Fibroblast of lung (primary cell): Measurements from ENCODE around the gene FAM184B. TPM values are rescaled to one million over a fixed set of nuclear protein-coding genes. Genes with fewer than 3 reads are reported as not detected.

Experiments
- DNase-seq, 2 donors: peaks; one replicate each; pipeline versions ENCODE4 v3.0.0 to v3.0.0-alpha.2; 2010; ENCODE audit warnings: low read depth in 2 of 2
- H2AFZ ChIP-seq: 2 replicates; pipeline ENCODE4 v1.5.1; 2012; ENCODE audit warnings: low read length, control low read depth, inconsistent platforms
- H3K27ac ChIP-seq: 2 replicates; pipeline ENCODE4 v1.5.1; 2011; ENCODE audit warnings: low read length, control low read depth; ENCODE audit not compliant: insufficient read depth
- H3K27me3 ChIP-seq: 2 replicates; pipeline ENCODE4 v1.5.1; 2011; ENCODE audit warnings: mild to moderate bottlenecking, low read length; ENCODE audit not compliant: control insufficient read depth, insufficient read depth
- H3K36me3 ChIP-seq: 2 replicates; pipeline ENCODE4 v1.5.1; 2011; ENCODE audit warnings: low read length; ENCODE audit not compliant: control insufficient read depth, insufficient read depth
- H3K4me1 ChIP-seq: 2 replicates; pipeline ENCODE4 v1.5.1; 2011; ENCODE audit warnings: low read length; ENCODE audit not compliant: control insufficient read depth, insufficient read depth; ENCODE audit errors: extremely low read depth
- H3K4me2 ChIP-seq: 2 replicates; pipeline ENCODE4 v1.5.1; 2011; ENCODE audit warnings: low read length, control low read depth; ENCODE audit not compliant: insufficient read depth; ENCODE audit errors: extremely low read depth
- H3K4me3 ChIP-seq, 4 experiments: fragments of 200-600 bp in 1 of 4; sonication (generic) in 1 of 4; replicated peaks in 1 of 4; 2 replicates each; pipeline ENCODE4 v1.5.1; 2011 to 2016; ENCODE audit warnings: low read length in 4 of 4, low read depth in 3 of 4, mild to moderate bottlenecking in 3 of 4, control low read depth in 2 of 4, inconsistent platforms in 1 of 4, mixed read lengths in 1 of 4; ENCODE audit not compliant: insufficient read depth in 1 of 4; ENCODE audit errors: control extremely low read depth in 1 of 4
- H3K79me2 ChIP-seq: 2 replicates; pipeline ENCODE4 v1.5.1; 2012; ENCODE audit warnings: mild to moderate bottlenecking, low read length, inconsistent platforms; ENCODE audit not compliant: control insufficient read depth, insufficient read depth
- H3K9ac ChIP-seq: 2 replicates; pipeline ENCODE4 v1.5.1; 2011; ENCODE audit warnings: mild to moderate bottlenecking, low read length, control low read depth; ENCODE audit not compliant: insufficient read depth
- H3K9me3 ChIP-seq: 2 replicates; pipeline ENCODE4 v1.5.1; 2012; ENCODE audit warnings: low read depth, low read length; ENCODE audit not compliant: control insufficient read depth, insufficient read depth
- H4K20me1 ChIP-seq: 2 replicates; pipeline ENCODE4 v1.5.1; 2011; ENCODE audit warnings: low read length; ENCODE audit not compliant: control insufficient read depth, insufficient read depth; ENCODE audit errors: extremely low read depth
- EZH2 ChIP-seq: IDR thresholded peaks from 2 replicates; pipeline ENCODE4 v1.5.1; 2012; ENCODE audit warnings: low read length, control low read depth, mild to moderate bottlenecking; ENCODE audit errors: missing control alignments
- polyA plus RNA-seq, 2 donors: library from polyadenylated mRNA; depleted of rRNA in 1 of 2; stranded (reverse) in 1 of 2; unstranded in 1 of 2; fragments of >200 nt; gene quantifications; 2 replicates each; pipeline ENCODE4 v1.2.1, GENCODE V29; 2011 to 2012; ENCODE audit warnings: missing spikeins in 1 of 2
- total RNA-seq: library from RNA; depleted of rRNA; stranded (reverse); fragments of >200 nt; gene quantifications from 2 replicates; pipeline ENCODE4 v1.2.1, GENCODE V29; 2014
- TF ChIP-seq, protein P1 (sequence below), 2 donors: IDR thresholded peaks in 1 of 2; conservative IDR thresholded peaks in 1 of 2; 1 replicate in 1 of 2; 2 replicates in 1 of 2; pipeline ENCODE4 v1.5.1; 2011 to 2012; ENCODE audit warnings: low read length in 2 of 2, control low read depth in 1 of 2, inconsistent platforms in 1 of 2, low read depth in 1 of 2, mild to moderate bottlenecking in 1 of 2

Gene FAM184B
- total and polyA plus RNA-seq, 2 donors (not counting 1 experiment from before 2014, with no cell fraction given) = not detected

DNA sequence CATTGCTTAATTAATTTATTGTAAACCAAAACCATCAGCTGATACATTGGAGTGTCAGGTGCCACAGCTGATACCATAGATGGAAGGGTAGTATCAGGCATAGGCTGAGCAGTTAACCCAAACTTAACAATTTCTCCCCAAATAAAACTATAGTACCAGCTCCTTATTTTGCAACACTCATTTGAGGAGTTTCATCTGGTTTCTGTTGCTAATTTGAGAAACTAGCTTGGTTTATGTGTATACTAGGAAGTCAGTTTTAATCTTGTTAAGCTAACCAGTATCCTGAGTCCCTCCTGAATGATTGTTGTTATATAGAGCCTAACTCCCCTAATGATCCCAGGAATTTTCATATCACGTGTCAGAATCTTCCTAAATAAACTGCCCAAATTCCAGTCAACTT is 16.4 kb upstream of the FAM184B start:
- Histone ChIP-seq H3K4me3 (no peak overlapping the region), H3K79me2 (peaks cover 3% of the 10 kb centered on the region), H3K9me3 (no peaks in the 10 kb centered on the region), H3K27ac (no peak overlapping the region), H2AFZ (no peak overlapping the region), H3K36me3 (no peaks in the 10 kb centered on the region), H3K4me1 (no peaks in the 10 kb centered on the region), H3K27me3 (no peaks in the 10 kb centered on the region), H3K9ac (no peak overlapping the region), H3K4me2 (no peak overlapping the region), H4K20me1 (no peaks in the 10 kb centered on the region)
- no peak for DNase-seq
- TF ChIP-seq EZH2 = no peak
- TF ChIP-seq, protein P1, sequence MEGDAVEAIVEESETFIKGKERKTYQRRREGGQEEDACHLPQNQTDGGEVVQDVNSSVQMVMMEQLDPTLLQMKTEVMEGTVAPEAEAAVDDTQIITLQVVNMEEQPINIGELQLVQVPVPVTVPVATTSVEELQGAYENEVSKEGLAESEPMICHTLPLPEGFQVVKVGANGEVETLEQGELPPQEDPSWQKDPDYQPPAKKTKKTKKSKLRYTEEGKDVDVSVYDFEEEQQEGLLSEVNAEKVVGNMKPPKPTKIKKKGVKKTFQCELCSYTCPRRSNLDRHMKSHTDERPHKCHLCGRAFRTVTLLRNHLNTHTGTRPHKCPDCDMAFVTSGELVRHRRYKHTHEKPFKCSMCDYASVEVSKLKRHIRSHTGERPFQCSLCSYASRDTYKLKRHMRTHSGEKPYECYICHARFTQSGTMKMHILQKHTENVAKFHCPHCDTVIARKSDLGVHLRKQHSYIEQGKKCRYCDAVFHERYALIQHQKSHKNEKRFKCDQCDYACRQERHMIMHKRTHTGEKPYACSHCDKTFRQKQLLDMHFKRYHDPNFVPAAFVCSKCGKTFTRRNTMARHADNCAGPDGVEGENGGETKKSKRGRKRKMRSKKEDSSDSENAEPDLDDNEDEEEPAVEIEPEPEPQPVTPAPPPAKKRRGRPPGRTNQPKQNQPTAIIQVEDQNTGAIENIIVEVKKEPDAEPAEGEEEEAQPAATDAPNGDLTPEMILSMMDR (conservative IDR thresholded peaks at IDR 0.05 in 1 of 2, IDR thresholded peaks at IDR 0.05 in 1 of 2; ENCODE audit: low read depth in 1 of 2, low read length in 2 of 2) = no peak

DNA sequence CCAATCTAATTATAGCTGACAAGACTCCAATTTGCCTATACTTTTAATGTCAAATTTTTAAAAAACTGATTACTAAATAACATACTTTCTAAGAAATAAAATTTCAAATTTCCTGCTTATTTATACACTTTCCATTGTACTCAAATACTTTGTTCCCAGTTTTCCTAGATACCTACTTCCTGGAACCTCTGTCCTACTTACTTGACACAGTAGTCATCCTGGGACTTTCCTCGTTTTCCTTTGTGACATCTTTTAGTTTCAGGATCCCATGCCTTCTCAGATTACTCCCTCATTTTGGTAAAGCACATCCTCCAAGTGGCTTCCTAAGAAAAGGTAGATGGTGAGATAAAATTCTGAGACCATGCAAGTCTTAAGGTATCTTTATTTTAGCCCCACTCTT is 13.3 kb upstream of the FAM184B start:
- no peak for DNase-seq
- no peaks in the 10 kb centered on the region for H3K4me1 ChIP-seq
- no peaks in the 10 kb centered on the region for H3K9me3 ChIP-seq
- H3K36me3 ChIP-seq = no peaks in the 10 kb centered on the region
- H4K20me1 ChIP-seq = no peaks in the 10 kb centered on the region
- H3K9ac ChIP-seq = no peak overlapping the region
- no peaks in the 10 kb centered on the region for H3K79me2 ChIP-seq
- no peak overlapping the region for H3K27ac ChIP-seq
- no peaks in the 10 kb centered on the region for H3K27me3 ChIP-seq
- no peak overlapping the region for H3K4me3 ChIP-seq
- H2AFZ ChIP-seq = no peak overlapping the region
- TF ChIP-seq EZH2 = no peak
- TF ChIP-seq, protein P1 (conservative IDR thresholded peaks at IDR 0.05 in 1 of 2, IDR thresholded peaks at IDR 0.05 in 1 of 2; ENCODE audit: low read depth in 1 of 2, low read length in 2 of 2) = no peak
- H3K4me2 ChIP-seq = no peak overlapping the region

DNA sequence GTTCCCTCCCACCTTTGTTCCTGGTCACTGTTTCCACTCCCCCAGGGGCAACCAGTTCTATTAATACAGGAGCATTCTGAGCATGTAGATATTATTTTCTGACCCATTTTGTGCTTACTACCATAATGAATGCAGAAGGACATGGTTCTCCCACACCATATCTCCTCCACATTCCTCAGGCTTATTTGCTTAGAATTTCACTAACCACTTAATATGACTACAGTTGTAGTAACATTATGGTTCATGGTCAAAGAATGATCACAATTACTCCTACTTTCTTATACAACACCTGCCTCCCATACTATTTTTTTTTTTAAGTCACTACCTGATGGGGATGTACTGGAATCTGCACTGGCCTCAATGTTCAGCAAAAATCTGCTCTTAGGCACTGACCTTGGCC is 7.5 kb upstream of the FAM184B start:
- H3K9ac ChIP-seq = no peak overlapping the region
- no peaks in the 10 kb centered on the region for H3K9me3 ChIP-seq
- H2AFZ ChIP-seq = no peak overlapping the region
- TF ChIP-seq, protein P1 (conservative IDR thresholded peaks at IDR 0.05 in 1 of 2, IDR thresholded peaks at IDR 0.05 in 1 of 2; ENCODE audit: low read depth in 1 of 2, low read length in 2 of 2) = no peak
- TF ChIP-seq EZH2 = no peak
- H3K4me2 ChIP-seq = no peak overlapping the region
- H3K79me2 ChIP-seq = no peaks in the 10 kb centered on the region
- H4K20me1 ChIP-seq = no peaks in the 10 kb centered on the region
- H3K36me3 ChIP-seq = no peaks in the 10 kb centered on the region
- H3K4me1 ChIP-seq = no peaks in the 10 kb centered on the region
- H3K27me3 ChIP-seq = no peaks in the 10 kb centered on the region
- peak in 1 of 2 donors; percentile 66 for DNase-seq
- no peak overlapping the region for H3K27ac ChIP-seq
- H3K4me3 ChIP-seq = no peak overlapping the region
